Stimulated activated CD4-positive, alpha-beta T cell treated with anti-CD3 and anti-CD28 coated beads, Interleukin-2, amount 100 ng/mL, for 48 hours (primary cell): Measurements from ENCODE around the gene TSPYL4.

ENCODE experiments used
- DNase-seq, 2 donors: peaks; one replicate each; pipeline ENCODE4 v3.0.0-alpha.2; 2020

TSPYL4 gene

GRCh38 chr6:116221067-116221466 lies 32.8 kb downstream of the TSPYL4 start:
- DNase-seq: no peak

- DNase-seq: no peak
Observed at GRCh38 chr6:116218866-116219265, 35.0 kb downstream of the TSPYL4 start.

- DNase-seq: no peak
Observed at GRCh38 chr6:116218172-116218633, 35.7 kb downstream of the TSPYL4 start.

- no peak for DNase-seq
Observed at GRCh38 chr6:116217069-116217468, 36.8 kb downstream of the TSPYL4 start.

GRCh38 chr6:116215414-116215813 lies 38.5 kb downstream of the TSPYL4 start:
- DNase-seq: no peak

GRCh38 chr6:116214681-116215080 lies 39.2 kb downstream of the TSPYL4 start:
- DNase-seq: no peak

- no peak for DNase-seq
Observed at GRCh38 chr6:116210750-116211425, 43.0 kb downstream of the TSPYL4 start.

- no peak for DNase-seq
Observed at GRCh38 chr6:116210316-116210715, 43.6 kb downstream of the TSPYL4 start.

- no peak for DNase-seq
Observed at GRCh38 chr6:116208056-116208785, 45.7 kb downstream of the TSPYL4 start.

GRCh38 chr6:116206231-116206903 lies 47.5 kb downstream of the TSPYL4 start:
- DNase-seq: no peak

- no peak for DNase-seq
Observed at GRCh38 chr6:116205281-116205680, 48.6 kb downstream of the TSPYL4 start.

GRCh38 chr6:116201538-116201937 lies 52.3 kb downstream of the TSPYL4 start:
- DNase-seq: no peak

GRCh38 chr6:116200619-116201249 lies 53.1 kb downstream of the TSPYL4 start:
- DNase-seq: no peak
